H9 (cell line): ENCODE data around the gene LRRK1. TPM values are rescaled to one million over a fixed set of nuclear protein-coding genes. Genes with fewer than 3 reads are reported as not detected.

Experiments used
- DNase-seq: peaks from one replicate; pipeline ENCODE4 v3.0.0-alpha.2; 2017
- H2AFZ ChIP-seq: one replicate; pipeline ENCODE4 v1.6.1; 2013; ENCODE audit warnings: mild to moderate bottlenecking, low read length, control low read depth, moderate library complexity
- H2AK5ac ChIP-seq: 2 replicates; pipeline ENCODE4 v1.6.1; 2013; ENCODE audit warnings: low read length, control low read depth, mixed read lengths; ENCODE audit not compliant: insufficient read length
- H2BK120ac ChIP-seq: one replicate; pipeline ENCODE4 v1.6.1; 2013; ENCODE audit warnings: low read depth, mild to moderate bottlenecking, low read length, control low read depth, inconsistent platforms; ENCODE audit not compliant: poor library complexity, severe bottlenecking
- H2BK12ac ChIP-seq: 2 replicates; pipeline ENCODE4 v1.6.1; 2013; ENCODE audit warnings: low read length, control low read depth, mixed read lengths, low read depth; ENCODE audit not compliant: insufficient read length
- H2BK15ac ChIP-seq: 2 replicates; pipeline ENCODE4 v1.6.1; 2013; ENCODE audit warnings: low read depth, low read length, control low read depth
- H2BK20ac ChIP-seq: one replicate; pipeline ENCODE4 v1.6.1; 2013; ENCODE audit warnings: low read depth, mild to moderate bottlenecking, low read length, control low read depth, inconsistent platforms; ENCODE audit not compliant: poor library complexity, severe bottlenecking
- H2BK5ac ChIP-seq: 2 replicates; pipeline ENCODE4 v1.6.1; 2013; ENCODE audit warnings: low read length, control low read depth, mixed read lengths; ENCODE audit not compliant: insufficient read length
- H3K14ac ChIP-seq: 2 replicates; pipeline ENCODE4 v1.6.1; 2013; ENCODE audit warnings: low read length, control low read depth; ENCODE audit not compliant: insufficient read depth
- H3K18ac ChIP-seq: 2 replicates; pipeline ENCODE4 v1.6.1; 2013; ENCODE audit warnings: low read depth, mild to moderate bottlenecking, mixed read lengths, low read length, control low read depth; ENCODE audit not compliant: insufficient read length
- H3K23ac ChIP-seq: 2 replicates; pipeline ENCODE4 v1.6.1; 2013; ENCODE audit warnings: low read length, control low read depth, mixed read lengths, low read depth; ENCODE audit not compliant: insufficient read length
- H3K23me2 ChIP-seq: 2 replicates; pipeline ENCODE4 v1.6.1; 2013; ENCODE audit warnings: low read depth, mild to moderate bottlenecking, mixed read lengths, low read length, control low read depth; ENCODE audit not compliant: insufficient read length, poor library complexity, severe bottlenecking
- H3K27ac ChIP-seq: 2 replicates; pipeline ENCODE4 v1.5.1; 2013; ENCODE audit warnings: low read length, control low read depth, mixed read lengths, low read depth; ENCODE audit not compliant: insufficient read length
- H3K27me3 ChIP-seq: 2 replicates; pipeline ENCODE4 v1.6.1; 2013; ENCODE audit warnings: low read length, control low read depth, inconsistent platforms; ENCODE audit not compliant: insufficient read depth
- H3K4ac ChIP-seq: 2 replicates; pipeline ENCODE4 v1.6.1; 2013; ENCODE audit warnings: low read depth, mild to moderate bottlenecking, control low read depth, inconsistent platforms, low read length, moderate library complexity
- H3K4me1 ChIP-seq: 2 replicates; pipeline ENCODE4 v1.6.1; 2013; ENCODE audit warnings: low read length, control low read depth, inconsistent platforms; ENCODE audit not compliant: insufficient read depth
- H3K4me2 ChIP-seq: 2 replicates; pipeline ENCODE4 v1.6.1; 2013; ENCODE audit warnings: low read length, control low read depth, mixed read lengths; ENCODE audit not compliant: insufficient read length, insufficient read depth
- H3K56ac ChIP-seq: 2 replicates; pipeline ENCODE4 v1.6.1; 2013; ENCODE audit warnings: low read depth, mild to moderate bottlenecking, mixed read lengths, low read length, control low read depth; ENCODE audit not compliant: insufficient read length
- H3K79me1 ChIP-seq: 2 replicates; pipeline ENCODE4 v1.6.1; 2013; ENCODE audit warnings: low read depth, mild to moderate bottlenecking, moderate library complexity, low read length, control low read depth, inconsistent platforms; ENCODE audit not compliant: insufficient read depth, poor library complexity, severe bottlenecking
- H3K79me2 ChIP-seq: 2 replicates; pipeline ENCODE4 v1.6.1; 2013; ENCODE audit warnings: low read length, control low read depth, inconsistent platforms; ENCODE audit not compliant: insufficient read depth
- H3K9ac ChIP-seq: 2 replicates; pipeline ENCODE4 v1.6.1; 2013; ENCODE audit warnings: low read length, control low read depth, mixed read lengths; ENCODE audit not compliant: insufficient read length; ENCODE audit errors: extremely low read depth
- H3K9me3 ChIP-seq: one replicate; pipeline ENCODE4 v1.6.1; 2013; ENCODE audit warnings: low read depth, low read length, inconsistent platforms; ENCODE audit not compliant: control insufficient read depth
- H3T11ph ChIP-seq: one replicate; pipeline ENCODE4 v1.6.1; 2013; ENCODE audit warnings: mild to moderate bottlenecking, low read length, control low read depth, inconsistent platforms
- H4K20me1 ChIP-seq: one replicate; pipeline ENCODE4 v1.6.1; 2013; ENCODE audit not compliant: control insufficient read depth, insufficient read length, insufficient read depth
- H4K5ac ChIP-seq: 2 replicates; pipeline ENCODE4 v1.6.1; 2013; ENCODE audit warnings: low read depth, mild to moderate bottlenecking, mixed read lengths, low read length, control low read depth; ENCODE audit not compliant: insufficient read length
- H4K8ac ChIP-seq: replicated peaks from 2 replicates; pipeline ENCODE4 v1.6.1; 2013; ENCODE audit warnings: low read length, control low read depth, mixed read lengths, low read depth; ENCODE audit not compliant: insufficient read length
- H4K91ac ChIP-seq: 2 replicates; pipeline ENCODE4 v1.6.1; 2013; ENCODE audit warnings: low read depth, mild to moderate bottlenecking, moderate library complexity, mixed read lengths, low read length, control low read depth; ENCODE audit not compliant: insufficient read length
- H3K27ac Mint-ChIP-seq, 3 experiments: 2 replicates in 2 of 3; 3 replicates in 1 of 3; pipeline ENCODE4 v1.8.0; 2020 to 2021; ENCODE audit warnings: mixed read lengths in 3 of 3, mild to moderate bottlenecking in 1 of 3, moderate library complexity in 1 of 3
- H3K27me3 Mint-ChIP-seq: 2 replicates; pipeline ENCODE4 v1.8.0; 2021; ENCODE audit warnings: low read depth, mild to moderate bottlenecking, moderate library complexity, mixed read lengths
- H3K36me3 Mint-ChIP-seq, 3 experiments: 2 replicates in 2 of 3; 3 replicates in 1 of 3; pipeline ENCODE4 v1.8.0; 2020 to 2021; ENCODE audit warnings: low read depth in 3 of 3, mixed read lengths in 3 of 3; ENCODE audit not compliant: insufficient read depth in 1 of 3
- H3K4me1 Mint-ChIP-seq, 2 experiments: 2 replicates each; pipeline ENCODE4 v1.8.0; 2020; ENCODE audit warnings: mixed read lengths in 2 of 2
- H3K4me3 Mint-ChIP-seq, 2 experiments: 2 replicates in 1 of 2; 3 replicates in 1 of 2; pipeline ENCODE4 v1.8.0; 2020 to 2021; ENCODE audit warnings: mild to moderate bottlenecking in 2 of 2, mixed read lengths in 2 of 2, moderate library complexity in 1 of 2
- H3K9me3 Mint-ChIP-seq, 2 experiments: 2 replicates in 1 of 2; 3 replicates in 1 of 2; pipeline ENCODE4 v1.8.0; 2020; ENCODE audit warnings: mild to moderate bottlenecking in 2 of 2, mixed read lengths in 2 of 2, moderate library complexity in 1 of 2
- CTCF ChIP-seq: fragments of 200-600 bp; sonication (generic); conservative IDR thresholded peaks from 3 replicates; pipeline ENCODE4 v1.8.0; 2021; ENCODE audit warnings: antibody characterized with exemption, mild to moderate bottlenecking
- WGBS: extraction: QIAGEN DNeasy Blood & Tissue Kit; methylation state at CpG from one replicate; pipeline ENCODE4 v1.1.7; 2013; ENCODE audit warnings: missing lambda C conversion rate, low lambda C conversion rate, mixed read lengths; ENCODE audit not compliant: insufficient read length; ENCODE audit errors: extremely low coverage; 5-methylcytosine and 5-hydroxymethylcytosine counted together
- total RNA-seq: library from RNA; stranded (reverse); gene quantifications from 2 replicates; pipeline ENCODE4 v1.2.1, GENCODE V29; 2021

Gene LRRK1
- total RNA-seq, 1 experiment from 2014 or later = 4.0 TPM

- WGBS = no CpG with 5 or more reads among the region's 4 CpGs
- Histone ChIP-seq H3K79me1 (no peaks in the 10 kb centered on the region), H4K5ac (no peak overlapping the region), H2AFZ (no peak overlapping the region), H3K23ac (no peak overlapping the region), H4K91ac (no peak overlapping the region), H2BK12ac (no peak overlapping the region), H4K20me1 (no peaks in the 10 kb centered on the region), H4K8ac (no peak overlapping the region), H2BK15ac (no peak overlapping the region), H2BK120ac (no peak overlapping the region), H3K79me2 (no peaks in the 10 kb centered on the region), H3K4ac (no peak overlapping the region), H3K18ac (no peak overlapping the region), H3K56ac (no peak overlapping the region), H2AK5ac (no peak overlapping the region), H3K4me1 (no peaks in the 10 kb centered on the region), H3K23me2 (no peaks in the 10 kb centered on the region), H3K9ac (no peak overlapping the region), H3K27ac (no peak overlapping the region), H2BK5ac (no peak overlapping the region), H3K14ac (no peak overlapping the region), H2BK20ac (no peak overlapping the region), H3K9me3 (no peaks in the 10 kb centered on the region), H3T11ph (no peak overlapping the region), H3K27me3 (no peaks in the 10 kb centered on the region), H3K4me2 (no peak overlapping the region)
- peaks cover 1% of the 10 kb centered on the region for H3K27me3 Mint-ChIP-seq
- H3K4me3 Mint-ChIP-seq = no peak overlapping the region; a peak in 1 of 5 replicates
- no peak for TF ChIP-seq CTCF
- H3K36me3 Mint-ChIP-seq = peaks cover 2 to 26% (median 10%) of the 10 kb centered on the region in 3 experiments; a peak in 6 of 7 replicates
- peaks cover 3 to 10% of the 10 kb centered on the region in 2 experiments; a peak in 4 of 5 replicates for H3K9me3 Mint-ChIP-seq
- H3K4me1 Mint-ChIP-seq = peaks cover 10 to 25% of the 10 kb centered on the region in 2 experiments
- no peak for DNase-seq
- peak overlapping the region in 1 of 3 experiments; percentile 34; a peak in 3 of 7 replicates for H3K27ac Mint-ChIP-seq
These were observed 9.6 kb upstream of the LRRK1 start for GRCh38 chr15:100909565-100909964.
